ENCODE results near the gene C3orf22.

The C3orf22 gene

GRCh38 chr3:126521122-126521891, 37.4 kb downstream of the C3orf22 start:
- TF ChIP-seq CTCF (IDR thresholded peaks at IDR 0.05; ENCODE audit: low read depth, low read length): no peak

GRCh38 chr3:126519506-126520455, 39.0 kb downstream of the C3orf22 start:
- TF ChIP-seq CTCF (IDR thresholded peaks at IDR 0.05; ENCODE audit: low read depth, low read length): no peak
- no peak overlapping the region for H3K4me3 ChIP-seq (ENCODE audit: low read depth, low read length)

More at GRCh38 chr3:126521122-126521891, 37.4 kb downstream of the C3orf22 start:
- no peak overlapping the region for H3K4me3 ChIP-seq (ENCODE audit: low read depth, low read length)

DNA sequence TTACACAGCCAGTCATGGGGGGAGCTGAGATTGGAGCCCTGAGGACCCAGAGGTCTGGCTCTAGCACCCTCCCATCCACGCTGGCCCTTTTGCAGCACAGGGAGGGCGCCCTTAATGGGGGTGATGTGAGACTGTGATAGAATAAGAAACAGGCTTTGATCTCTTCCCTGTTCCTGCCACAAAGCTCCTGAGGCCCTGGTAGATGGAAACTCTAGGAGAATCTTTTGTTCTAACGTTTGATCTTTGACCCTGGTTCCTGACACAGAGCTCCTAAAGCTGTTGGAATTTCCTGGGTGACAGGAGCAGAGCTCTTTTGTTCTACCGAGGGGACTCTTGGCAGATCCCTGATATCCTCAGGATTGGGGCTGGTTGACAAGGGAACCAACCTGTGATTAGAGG, 40.0 kb downstream of the C3orf22 start:
- H3K4me3 ChIP-seq (ENCODE audit: low read depth, low read length): no peak overlapping the region
- no peak for TF ChIP-seq CTCF (IDR thresholded peaks at IDR 0.05; ENCODE audit: low read depth, low read length)

- TF ChIP-seq CTCF (IDR thresholded peaks at IDR 0.05; ENCODE audit: low read depth, low read length): no peak
- H3K4me3 ChIP-seq (ENCODE audit: low read depth, low read length): no peak overlapping the region
These were observed 40.5 kb downstream of the C3orf22 start for GRCh38 chr3:126517986-126518778.

DNA sequence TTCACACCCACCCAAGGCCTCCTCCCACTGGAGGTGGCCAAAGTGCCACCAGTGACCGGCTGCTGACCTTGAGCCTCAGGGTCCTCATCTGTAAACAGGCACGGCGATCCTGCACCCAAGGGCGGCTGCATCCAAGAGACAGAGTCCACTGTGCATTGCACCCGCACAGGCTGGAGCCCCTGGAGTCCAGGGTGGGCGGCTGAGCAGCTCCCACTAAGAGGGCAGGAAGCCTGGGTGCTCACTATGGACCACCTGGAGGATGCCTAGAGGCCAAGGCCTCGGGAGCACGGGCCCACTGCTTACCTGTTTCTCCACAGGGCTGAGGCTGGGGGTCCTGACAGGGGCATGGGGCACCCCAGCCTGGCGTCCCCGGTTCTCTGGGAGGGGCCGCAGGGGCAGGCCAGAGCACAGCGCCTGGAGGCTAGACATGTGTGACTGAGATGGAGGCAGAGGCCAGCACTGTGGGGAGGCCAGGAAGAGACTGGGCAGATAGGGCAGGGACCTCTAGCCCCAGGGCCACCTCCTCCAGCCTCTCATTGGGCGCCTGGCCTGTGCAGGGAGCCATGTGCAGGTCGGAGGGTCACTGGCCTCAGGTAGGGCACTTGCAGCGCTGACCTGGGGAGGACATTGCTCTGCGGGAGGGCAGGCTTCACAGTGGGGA, 41.3 kb downstream of the C3orf22 start, which contains the start of gene UROC1:
Gene UROC1, minus strand, starts transcription at position 483 of the 661 bp plus-strand sequence. Its CDS starts 54 bp downstream, at position 429.
- TF ChIP-seq CTCF (IDR thresholded peaks at IDR 0.05; ENCODE audit: low read depth, low read length): no peak
- no peak within 1 kb of the TSS for H3K4me3 ChIP-seq (ENCODE audit: low read depth, low read length)

GRCh38 chr3:126516936-126517290, 41.8 kb downstream of the C3orf22 start:
- no peak overlapping the region for H3K4me3 ChIP-seq (ENCODE audit: low read depth, low read length)
- TF ChIP-seq CTCF (IDR thresholded peaks at IDR 0.05; ENCODE audit: low read depth, low read length): no peak
